AG08395 (cell line): ENCODE data around the gene TMEM91.

Source experiments
- DNase-seq: peaks from one replicate; pipeline ENCODE4 v3.0.0; 2012; ENCODE audit warnings: mixed read lengths, low spot score

TMEM91 gene

GRCh38 chr19:41411100-41411967, 35.0 kb downstream of the TMEM91 start:
- no peak for DNase-seq

DNA sequence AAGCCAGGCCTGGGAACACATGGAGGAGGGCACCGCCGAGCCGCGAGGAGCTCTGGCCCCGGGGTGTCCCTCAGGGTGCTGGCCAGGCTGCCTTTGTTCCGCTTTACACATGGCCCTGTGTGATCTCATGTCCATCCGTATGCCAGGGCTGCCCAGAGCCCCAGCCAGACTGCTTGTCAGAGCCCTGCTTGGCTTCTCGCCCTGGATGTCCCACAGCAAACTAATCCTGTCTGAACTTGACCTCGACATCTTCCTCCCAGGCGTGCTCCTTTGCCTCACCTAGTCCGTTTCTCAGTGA, 35.6 kb downstream of the TMEM91 start:
- no peak for DNase-seq

DNA sequence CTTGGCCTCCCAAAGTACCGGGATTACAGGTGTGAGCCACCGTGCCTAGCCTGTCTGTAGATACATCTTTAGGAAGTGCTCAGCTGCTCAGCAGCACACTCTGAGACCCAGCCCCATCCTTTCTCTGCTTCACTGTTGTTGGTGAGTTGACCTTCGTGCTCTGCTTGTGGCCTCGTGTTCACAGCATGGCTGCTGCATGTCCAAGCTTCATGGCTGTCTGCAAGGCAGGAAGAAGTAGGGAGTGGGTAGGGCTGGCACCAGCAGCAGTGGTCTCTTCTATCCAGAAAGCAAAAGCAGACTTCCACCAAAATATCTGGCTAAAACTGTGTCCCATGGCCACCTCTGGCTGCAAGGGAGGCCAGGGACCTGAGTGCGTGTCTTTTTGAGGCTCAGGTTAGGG, 36.6 kb downstream of the TMEM91 start:
- DNase-seq: no peak

DNA sequence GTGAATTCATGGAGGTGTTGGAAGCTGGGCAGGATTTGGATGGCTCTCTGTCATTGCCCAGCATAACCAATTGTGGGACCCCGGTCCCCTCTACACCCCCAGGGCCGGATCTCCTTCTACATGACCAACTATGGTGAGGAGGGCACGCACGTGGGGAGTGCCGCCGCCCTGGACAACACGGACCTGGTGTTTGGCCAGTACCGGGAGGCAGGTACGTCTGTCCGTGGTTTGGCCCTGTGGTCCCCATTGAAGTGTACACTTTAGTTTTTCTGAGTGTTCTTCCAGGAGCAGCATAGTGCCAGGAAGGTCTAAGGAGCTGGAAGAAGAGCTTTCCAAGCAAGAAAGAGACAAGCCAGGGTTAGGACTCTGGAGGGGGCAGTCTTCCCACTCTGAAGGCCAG, 37.6 kb downstream of the TMEM91 start:
- no peak for DNase-seq

DNA sequence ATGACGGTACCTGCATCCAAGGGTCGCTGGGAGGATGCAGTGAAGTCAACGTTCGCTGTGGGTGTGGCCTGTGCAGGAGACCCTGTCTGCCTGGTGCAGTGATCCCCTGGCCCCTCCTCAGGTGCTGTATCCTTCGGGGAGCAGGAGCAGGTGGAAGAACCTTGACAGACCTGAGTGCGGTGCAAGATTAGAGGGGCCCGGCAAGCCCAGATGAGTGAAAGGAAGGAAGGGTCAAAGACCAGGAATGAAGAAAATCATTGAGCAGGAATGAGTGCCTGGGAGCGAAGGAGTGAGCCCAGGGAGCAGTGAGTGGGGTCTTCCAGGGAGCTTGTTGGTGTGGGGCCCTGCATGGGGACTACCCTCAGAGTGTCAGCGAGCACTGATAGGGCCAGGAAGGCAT, 38.1 kb downstream of the TMEM91 start:
- no peak for DNase-seq

GRCh38 chr19:41415154-41415571, 38.8 kb downstream of the TMEM91 start:
- DNase-seq: no peak

GRCh38 chr19:41416194-41416674, 39.9 kb downstream of the TMEM91 start:
- DNase-seq: no peak

DNA sequence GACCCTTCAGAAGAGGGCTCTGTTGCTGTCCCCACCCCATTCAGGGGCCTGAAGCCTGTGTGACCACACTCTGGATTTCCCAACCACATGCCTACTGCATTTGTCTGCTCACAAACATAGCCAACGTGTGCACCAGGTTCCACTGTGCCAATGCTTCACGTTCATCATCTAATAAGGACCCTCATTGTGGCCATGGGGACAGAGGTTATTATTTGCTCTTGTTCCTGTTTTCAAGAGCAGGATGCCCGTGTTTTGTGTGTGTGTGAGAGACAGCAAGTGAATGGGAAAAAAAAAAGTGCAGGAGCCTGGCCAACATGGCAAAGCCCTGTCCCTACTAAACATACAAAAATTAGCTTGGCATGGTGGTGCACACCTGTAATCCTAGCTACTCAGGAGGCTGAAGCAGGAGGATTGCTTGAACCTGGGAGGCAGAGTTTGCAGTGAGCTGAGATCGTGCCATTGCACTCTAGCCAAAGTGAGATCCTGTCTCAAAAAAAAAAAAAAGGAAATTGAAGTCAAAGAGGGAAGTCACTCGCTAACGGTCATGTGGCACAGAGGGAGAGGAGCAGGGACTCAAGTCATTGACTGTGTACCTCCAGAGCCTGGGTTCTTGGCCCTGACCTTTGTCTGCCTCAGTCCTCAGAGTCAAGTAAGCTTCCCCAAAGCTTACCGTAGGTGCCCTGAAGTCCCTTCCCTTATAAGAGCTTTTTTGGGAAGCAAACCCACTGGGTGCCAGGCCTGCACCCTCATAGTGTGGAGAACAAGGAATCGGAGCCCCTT, 44.0 kb downstream of the TMEM91 start:
- DNase-seq: no peak

- no peak for DNase-seq
These were observed 45.0 kb downstream of the TMEM91 start for GRCh38 chr19:41421314-41421713.

- no peak for DNase-seq
These were observed 45.6 kb downstream of the TMEM91 start for GRCh38 chr19:41421973-41422372.

DNA sequence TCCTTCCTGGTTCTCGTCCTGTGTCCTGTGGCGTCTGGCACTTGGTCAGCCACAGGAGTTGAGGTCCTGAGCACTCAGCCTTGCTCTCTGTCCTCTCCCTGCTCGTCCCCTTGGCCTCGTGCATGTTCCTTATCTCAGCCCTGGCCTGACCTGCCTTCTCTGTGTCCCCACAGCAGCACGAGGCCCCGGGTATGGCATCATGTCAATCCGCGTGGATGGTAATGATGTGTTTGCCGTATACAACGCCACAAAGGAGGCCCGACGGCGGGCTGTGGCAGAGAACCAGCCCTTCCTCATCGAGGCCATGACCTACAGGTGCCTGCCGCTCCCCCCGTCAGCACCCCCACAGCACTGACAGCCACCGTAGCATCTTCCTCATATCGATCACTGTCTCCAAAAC, 46.1 kb downstream of the TMEM91 start:
- no peak for DNase-seq

DNA sequence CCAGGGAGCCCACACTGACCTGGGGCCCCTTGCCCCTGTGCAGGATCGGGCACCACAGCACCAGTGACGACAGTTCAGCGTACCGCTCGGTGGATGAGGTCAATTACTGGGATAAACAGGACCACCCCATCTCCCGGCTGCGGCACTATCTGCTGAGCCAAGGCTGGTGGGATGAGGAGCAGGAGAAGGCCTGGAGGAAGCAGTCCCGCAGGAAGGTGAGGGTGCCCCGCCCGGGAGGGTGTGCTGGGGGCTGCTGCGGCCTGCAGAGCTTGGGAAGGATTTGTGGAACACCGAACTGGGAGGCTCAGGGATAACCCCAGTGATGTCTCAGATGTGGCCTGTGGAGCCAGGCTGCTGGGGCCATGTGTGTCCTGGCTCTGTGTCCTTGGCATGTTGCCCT, 46.6 kb downstream of the TMEM91 start:
- DNase-seq: no peak

GRCh38 chr19:41424335-41425173, 48.2 kb downstream of the TMEM91 start:
- DNase-seq: no peak

DNA sequence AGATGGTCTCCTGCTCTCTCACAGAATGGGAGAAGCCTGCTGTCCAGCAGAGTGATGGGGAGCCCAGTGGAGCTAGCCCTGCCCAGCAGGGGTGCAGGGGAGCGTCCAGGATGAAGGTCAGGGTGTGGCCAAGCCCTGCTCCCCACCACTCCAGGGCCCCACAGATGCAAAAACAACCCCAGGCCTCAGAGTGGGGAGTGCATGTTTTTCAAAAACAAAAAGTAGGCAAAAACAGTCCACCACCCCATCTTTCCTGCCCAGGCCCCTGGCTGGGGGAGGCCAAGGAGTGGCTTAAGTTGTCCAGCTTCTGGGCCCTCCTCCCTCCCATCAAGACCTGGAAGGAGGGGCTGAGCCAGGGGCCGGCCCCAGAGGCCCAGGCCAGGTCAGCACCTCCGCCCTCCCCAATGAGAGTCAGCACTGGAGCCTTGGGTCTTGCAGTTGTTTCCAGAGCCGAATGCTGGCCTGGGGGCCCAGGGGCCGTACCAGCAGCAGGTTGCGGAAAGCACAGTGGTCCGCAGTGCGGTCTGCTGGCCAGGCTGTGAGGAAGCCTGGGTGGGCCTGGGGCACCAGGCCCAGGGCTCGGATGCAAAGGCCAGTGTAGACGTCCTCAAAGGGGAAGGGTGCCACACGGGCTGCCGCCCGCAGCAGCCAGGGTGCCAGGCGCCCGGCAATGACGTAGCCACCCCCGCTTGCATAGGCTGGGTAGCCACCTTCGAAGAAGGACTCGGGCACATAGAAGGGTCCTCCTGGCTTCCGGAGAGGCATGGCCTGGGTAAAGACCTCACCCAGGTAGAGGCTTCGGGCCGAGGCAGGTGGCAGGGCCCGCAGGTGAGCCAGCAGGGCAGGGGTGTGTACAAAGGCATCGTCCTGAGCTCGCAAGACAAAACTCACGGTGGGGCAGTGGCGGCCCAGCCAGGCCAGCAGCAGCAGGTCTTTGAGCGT, 49.1 kb downstream of the TMEM91 start:
- DNase-seq: no peak

DNA sequence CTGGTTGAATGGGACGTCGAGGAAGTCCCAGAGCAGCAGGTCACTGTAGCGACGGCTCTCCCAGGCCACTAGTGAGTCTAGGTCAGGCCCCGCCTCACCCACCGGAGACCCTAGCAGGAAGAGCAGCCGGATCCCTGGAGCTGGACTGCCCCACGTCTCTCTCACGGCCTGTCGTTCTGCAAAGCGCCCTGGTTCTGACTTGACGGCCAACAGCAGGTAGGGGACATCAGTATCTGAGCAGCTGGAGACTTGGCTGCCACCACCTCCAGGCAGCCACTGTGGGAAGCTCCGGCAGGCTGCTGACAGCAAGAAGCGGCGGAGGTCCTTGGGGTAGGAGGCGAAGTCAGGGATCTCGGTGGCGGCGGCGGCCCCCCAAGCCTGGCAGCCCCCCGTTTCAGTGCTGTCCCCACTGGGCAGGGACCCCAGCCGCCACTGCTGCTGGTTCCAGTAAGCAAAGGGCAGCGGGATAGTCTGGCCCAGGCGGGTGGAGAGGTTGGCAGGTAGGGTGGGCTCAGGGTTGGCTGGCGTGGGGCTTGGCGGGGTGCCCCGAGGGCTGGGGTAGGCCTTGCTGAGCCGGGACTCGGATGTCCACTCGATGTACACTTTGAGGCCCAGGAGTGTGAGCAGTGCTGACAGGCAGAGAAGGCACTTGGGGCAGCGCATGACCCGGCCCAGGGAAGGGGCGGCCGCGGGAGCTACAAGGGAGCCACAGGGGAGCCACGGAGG, 49.9 kb downstream of the TMEM91 start:
- DNase-seq: no peak

DNA sequence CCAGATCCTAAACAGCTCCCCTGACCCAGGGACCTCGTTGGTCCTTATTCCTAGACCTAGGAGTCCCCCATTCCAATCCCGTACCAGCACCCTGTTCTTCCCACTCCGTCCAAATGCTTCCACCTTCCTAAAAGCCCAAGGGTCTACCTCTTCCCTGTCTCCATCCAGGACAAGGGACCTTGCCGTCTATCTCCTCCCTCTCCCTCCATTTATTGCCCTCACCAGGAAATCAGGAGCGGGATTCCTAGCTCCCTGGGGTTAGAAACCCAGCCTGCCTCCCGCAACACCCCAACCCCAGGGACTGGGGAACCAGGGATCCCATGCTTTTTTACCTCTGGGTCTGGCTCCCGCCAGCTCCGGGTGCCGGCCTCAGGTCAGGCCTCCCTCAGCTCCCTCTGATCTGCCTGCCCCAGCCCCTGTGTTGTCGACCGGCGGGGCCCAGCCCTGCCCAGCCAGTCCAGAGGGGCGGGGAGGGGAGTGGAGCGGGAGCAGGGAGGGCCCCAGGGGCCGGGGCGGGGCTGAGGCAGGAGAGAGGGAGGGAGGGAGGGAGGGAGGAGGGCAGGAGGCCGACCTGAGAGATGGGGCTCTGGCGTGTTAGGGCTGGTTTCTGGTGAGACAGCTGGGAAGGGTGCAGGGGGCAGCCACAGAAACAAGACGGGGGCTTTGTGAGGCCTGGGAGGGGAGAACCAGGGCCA, 50.8 kb downstream of the TMEM91 start, which contains the start of gene B3GNT8:
Gene B3GNT8 (minus strand): TSS at position 423 of the 695 bp plus-strand sequence. CDS start 596 bp downstream, outside the sequence.
- DNase-seq: peak; percentile 88

GRCh38 chr19:41427647-41428480, 51.5 kb downstream of the TMEM91 start:
- DNase-seq: no peak

DNA sequence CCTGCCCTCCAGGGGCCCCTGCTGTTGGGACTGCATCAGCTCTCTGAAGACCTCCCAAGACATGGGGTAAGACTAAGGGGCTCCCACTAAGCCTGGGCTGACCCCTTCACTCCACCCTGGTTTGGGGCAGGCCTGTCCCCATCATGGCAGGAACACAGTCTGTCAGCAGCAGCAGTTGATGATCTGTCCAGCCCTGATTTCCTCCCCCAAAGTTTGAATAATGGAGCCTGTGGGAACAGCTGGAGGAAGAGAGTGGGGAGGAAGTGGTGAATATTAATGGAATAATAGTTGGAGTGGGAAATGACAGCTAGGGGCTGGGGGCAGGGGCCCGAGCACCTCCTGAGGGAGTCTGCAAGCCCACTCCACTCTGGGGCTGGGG, 52.1 kb downstream of the TMEM91 start:
- DNase-seq: no peak

DNA sequence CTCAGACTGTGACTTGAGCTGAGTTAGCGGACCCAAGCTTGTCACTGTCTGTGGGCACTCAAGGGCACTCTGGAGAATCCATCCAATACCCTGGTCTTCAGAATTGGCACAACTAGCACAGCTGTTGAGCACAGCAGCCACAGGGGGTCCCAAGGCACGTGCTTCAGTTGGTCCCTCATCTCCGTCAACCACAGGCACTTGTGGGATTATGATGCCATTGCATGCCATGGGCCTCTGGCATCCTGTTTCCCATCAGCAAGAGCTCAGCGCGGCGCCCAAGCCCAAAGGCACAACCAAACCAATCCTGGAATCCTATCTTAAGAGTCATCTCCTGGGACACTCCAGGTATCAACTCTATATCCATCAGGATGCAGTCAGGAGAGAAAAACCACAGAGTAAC, 54.6 kb downstream of the TMEM91 start:
- DNase-seq: no peak
